HepG2 (cell line): ENCODE results near the gene LSS. TPM values are rescaled to one million over a fixed set of nuclear protein-coding genes. Genes with fewer than 3 reads are reported as not detected.

Experiments used
- ATAC-seq: fragments of 200-7000 bp; cut with Tn5 transposase; 3 replicates; pipeline ENCODE4 v1.9.1; 2020; ENCODE audit warnings: mild to moderate bottlenecking, moderate library complexity
- BruUV-seq: library from RNA; stranded (reverse); fragments of 400-500 nt; replicated peaks from 2 replicates; lab custom pipeline; 2021; lab: Mats Ljungman, UMichigan
- CTCF ChIA-PET: fragments of 300-600 bp; formaldehyde crosslinking; extraction: SDS; loops from one replicate; lab custom pipeline; 2021; ENCODE audit warnings: low total read pairs, inconsistent platforms, low intra/inter-chr PET ratio; lab: Yijun Ruan, JAX
- POLR2A ChIA-PET: fragments of 350-600 bp; sonication (Branson Sonifier 250); formaldehyde crosslinking; loops from one replicate; lab custom pipeline; 2020; ENCODE audit warnings: antibody characterized with exemption, inconsistent platforms; lab: Yijun Ruan, JAX
- DNase-seq: peaks from one replicate; pipeline ENCODE4 v3.0.0-alpha.2; 2015; ENCODE audit warnings: low spot score
- FAIRE-seq: peaks from 3 replicates; lab custom pipeline; 2011; peaks lifted over from hg19 to GRCh38; lab: Jason Lieb, UNC
- H2AFZ ChIP-seq: one replicate; pipeline ENCODE4 v1.6.1; 2011; ENCODE audit warnings: low read length, inconsistent platforms
- H3K27ac ChIP-seq: fragments of 300-600 bp; 3 replicates; pipeline ENCODE4 v1.8.0; 2011; ENCODE audit warnings: mixed run types, mild to moderate bottlenecking, mixed read lengths, low read length, inconsistent platforms; ENCODE audit not compliant: insufficient read depth; ENCODE audit errors: extremely low read length
- H3K27me3 ChIP-seq, 2 experiments: fragments of 200-600 bp in 1 of 2; 2 replicates in 1 of 2; 3 replicates in 1 of 2; pipeline versions ENCODE4 v1.6.0 to v1.8.0; 2011; ENCODE audit warnings: low read length in 2 of 2, mild to moderate bottlenecking in 2 of 2, moderate library complexity in 2 of 2, inconsistent platforms in 1 of 2; ENCODE audit not compliant: insufficient read depth in 2 of 2, control insufficient read depth in 1 of 2
- H3K36me3 ChIP-seq, 2 experiments: fragments of 200-600 bp in 1 of 2; replicated peaks in 1 of 2; 2 replicates in 1 of 2; 3 replicates in 1 of 2; pipeline versions ENCODE4 v1.5.1 to v1.8.0; 2011; ENCODE audit warnings: low read length in 2 of 2, inconsistent platforms in 1 of 2; ENCODE audit not compliant: insufficient read depth in 2 of 2, control insufficient read depth in 1 of 2
- H3K4me1 ChIP-seq: 2 replicates; pipeline ENCODE4 v1.5.1; 2012; ENCODE audit warnings: low read length, inconsistent platforms; ENCODE audit not compliant: insufficient read depth
- H3K4me2 ChIP-seq: 2 replicates; pipeline ENCODE4 v1.6.0; 2011; ENCODE audit warnings: low read depth, low read length, inconsistent platforms
- H3K4me3 ChIP-seq, 3 experiments: fragments of 200-600 bp in 1 of 3; sonication (generic), shearing (Covaris generic) in 1 of 3; replicated peaks in 1 of 3; 2 replicates each; pipeline ENCODE4 v1.5.1; 2011 to 2016; ENCODE audit warnings: low read length in 3 of 3, inconsistent platforms in 2 of 3, low read depth in 2 of 3, mild to moderate bottlenecking in 2 of 3, control low read depth in 1 of 3, mixed read lengths in 1 of 3; ENCODE audit not compliant: insufficient read depth in 1 of 3
- H3K79me2 ChIP-seq: one replicate; pipeline ENCODE4 v1.6.1; 2011; ENCODE audit warnings: low read length, inconsistent platforms; ENCODE audit not compliant: insufficient read depth
- H3K9ac ChIP-seq: 2 replicates; pipeline ENCODE4 v1.6.0; 2011; ENCODE audit warnings: mild to moderate bottlenecking, low read depth, low read length, inconsistent platforms; ENCODE audit not compliant: insufficient read depth
- H3K9me3 ChIP-seq: 2 replicates; pipeline ENCODE4 v1.5.1; 2012; ENCODE audit warnings: mild to moderate bottlenecking, low read length
- H4K20me1 ChIP-seq: 2 replicates; pipeline ENCODE4 v1.6.0; 2011; ENCODE audit warnings: inconsistent platforms, mild to moderate bottlenecking, low read length, moderate library complexity; ENCODE audit not compliant: insufficient read depth
- ESRRA ChIP-seq: sonication (generic); formaldehyde crosslinking; IDR thresholded peaks from 2 replicates; pipeline ENCODE4 v1.5.1; 2020; ENCODE audit warnings: mild to moderate bottlenecking, low read depth, missing genetic modification reagents
- ETV6 ChIP-seq: sonication (generic); formaldehyde crosslinking; conservative IDR thresholded peaks from 2 replicates; pipeline ENCODE4 v1.4.0; 2020; ENCODE audit warnings: missing genetic modification reagents
- IRX3 ChIP-seq: sonication (generic); formaldehyde crosslinking; IDR thresholded peaks from 2 replicates; pipeline ENCODE4 v1.8.1; 2023; ENCODE audit warnings: mild to moderate bottlenecking, low read depth, missing genetic modification reagents, borderline replicate concordance
- MIER3 ChIP-seq: IDR thresholded peaks from 2 replicates; pipeline ENCODE4 v1.6.1; 2016; ENCODE audit warnings: missing compliant biosample characterization, borderline replicate concordance
- MTA3 ChIP-seq: sonication (generic); formaldehyde crosslinking; IDR thresholded peaks from 2 replicates; pipeline ENCODE4 v1.4.0; 2020; ENCODE audit warnings: missing genetic modification reagents
- NAIF1 ChIP-seq: sonication (generic); formaldehyde crosslinking; IDR thresholded peaks from 2 replicates; pipeline ENCODE4 v1.5.0; 2020; ENCODE audit warnings: mild to moderate bottlenecking, missing genetic modification reagents, borderline replicate concordance
- POLR2A ChIP-seq, 2 experiments: IDR thresholded peaks; 2 replicates each; pipeline ENCODE4 v1.6.1; 2011; ENCODE audit warnings: low read depth in 2 of 2, low read length in 2 of 2, mild to moderate bottlenecking in 1 of 2, moderate library complexity in 1 of 2; ENCODE audit not compliant: insufficient read depth in 1 of 2
- RBFOX2 ChIP-seq: fragments of 200-400 bp; formaldehyde crosslinking; IDR thresholded peaks from 2 replicates; pipeline ENCODE4 v1.6.1; 2017; ENCODE audit warnings: low read depth, mild to moderate bottlenecking, low read length
- SRSF1 ChIP-seq: fragments of 200-400 bp; formaldehyde crosslinking; optimal IDR thresholded peaks from 2 replicates; pipeline ENCODE3; 2017; ENCODE audit warnings: mild to moderate bottlenecking, low read depth, low read length, moderate library complexity
- TAF15 ChIP-seq: fragments of 200-400 bp; formaldehyde crosslinking; IDR thresholded peaks from one replicate; pipeline ENCODE4 v1.6.1; 2018; ENCODE audit warnings: mild to moderate bottlenecking, low read depth, low read length; ENCODE audit not compliant: poor library complexity, severe bottlenecking
- ZNF12 ChIP-seq: sonication (generic); formaldehyde crosslinking; IDR thresholded peaks from 2 replicates; pipeline ENCODE4 v1.5.0; 2020; ENCODE audit warnings: missing genetic modification reagents
- ZNF253 ChIP-seq: sonication (generic); formaldehyde crosslinking; IDR thresholded peaks from 2 replicates; pipeline ENCODE4 v1.8.0; 2022; ENCODE audit warnings: mild to moderate bottlenecking, missing genetic modification reagents, borderline replicate concordance
- ZNF335 ChIP-seq: sonication (generic); formaldehyde crosslinking; IDR thresholded peaks from 2 replicates; pipeline ENCODE4 v1.4.0; 2020; ENCODE audit warnings: missing genetic modification reagents
- ZNF775 ChIP-seq: sonication (generic); formaldehyde crosslinking; IDR thresholded peaks from 2 replicates; pipeline ENCODE4 v1.4.0; 2020; ENCODE audit warnings: missing genetic modification reagents, mild to moderate bottlenecking, moderate library complexity, borderline replicate concordance
- WGBS: methylation state at CpG from one replicate; pipeline ENCODE4 v1.1.6; 2017; ENCODE audit warnings: low lambda C conversion rate; 5-methylcytosine and 5-hydroxymethylcytosine counted together
- in situ Hi-C: cut with HindIII; loops from 2 replicates; pipeline ENCODE4 v1.10.0; 2017; ENCODE audit warnings: low pct_unique_long_range_greater_than_20kb; ENCODE audit not compliant: extremely low pct_ligation_motif_present
- intact Hi-C: fragments of 100-400 bp; cut with micrococcal nuclease; formaldehyde crosslinking; loops from one replicate; pipeline ENCODE4 v1.10.0; 2022; ENCODE audit not compliant: unreplicated experiment
- polyA plus RNA-seq, 8 experiments: library from polyadenylated mRNA; depleted of rRNA in 3 of 8; stranded (reverse) in 7 of 8; unstranded in 1 of 8; fragments of >200 nt; fragmentation: Illumina TruSeq in 4 of 8; extraction: Trizol in 4 of 8; gene quantifications; 2 replicates each; pipeline versions ENCODE4 v1.2.1 to v1.2.3, GENCODE V29; 2011 to 2016; ENCODE audit warnings: low read depth in 4 of 8, missing spikeins in 1 of 8, mixed read lengths in 1 of 8; ENCODE audit not compliant: insufficient read depth in 1 of 8
- total RNA-seq, 5 experiments: library from RNA; depleted of rRNA; stranded (reverse); fragments of >200 nt; fragmentation: Illumina TruSeq; extraction: Trizol; gene quantifications; 2 replicates each; pipeline ENCODE4 v1.2.3, GENCODE V29; 2016; ENCODE audit warnings: low read depth in 1 of 5
- TF ChIP-seq, protein P1 (sequence below): sonication (generic); formaldehyde crosslinking; IDR thresholded peaks from 2 replicates; pipeline ENCODE4 v1.4.0; 2020; ENCODE audit warnings: missing genetic modification reagents
- TF ChIP-seq, protein P2 (sequence below): sonication (generic); formaldehyde crosslinking; IDR thresholded peaks from 2 replicates; pipeline ENCODE4 v1.5.1; 2020; ENCODE audit warnings: mild to moderate bottlenecking, missing genetic modification reagents, moderate library complexity
- TF ChIP-seq, protein P3 (sequence below): sonication (generic); formaldehyde crosslinking; IDR thresholded peaks from 2 replicates; pipeline ENCODE4 v1.4.0; 2020; ENCODE audit warnings: mild to moderate bottlenecking, missing genetic modification reagents

The LSS gene
- total and polyA plus RNA-seq, 2 of the 13 experiments (the other 11 are each of a cell fraction or from before 2014, with no cell fraction given) = 72.6 to 113 TPM

DNA sequence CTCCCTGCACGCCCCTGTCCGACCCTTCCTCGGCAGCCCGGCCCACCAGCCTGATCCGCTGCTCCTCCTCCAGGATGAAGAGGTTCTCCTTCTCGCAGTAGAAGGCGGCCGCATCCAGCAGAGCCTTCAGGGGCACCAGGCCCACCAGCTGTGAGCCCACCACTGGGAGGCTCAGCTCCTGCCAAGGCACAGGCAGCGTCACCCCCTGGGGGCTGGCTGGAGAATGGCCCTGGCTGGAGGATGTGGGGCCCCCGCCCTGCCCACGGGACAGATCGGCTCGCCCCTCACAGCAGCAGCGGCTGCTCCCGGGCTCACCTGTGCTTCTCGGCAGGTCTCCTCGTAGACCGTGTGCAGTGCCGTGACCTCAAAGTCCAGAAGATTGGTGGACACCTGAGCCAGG lies 78.5 kb downstream of the LSS start (continued):
- TF ChIP-seq RBFOX2 = peak; percentile 62; the same call in 1 of the 2 replicates
- TF ChIP-seq TAF15 = no peak
- TF ChIP-seq ZNF12 (CRISPR knock-in tag) = peak; percentile 63; the same call in 1 of the 2 replicates
- TF ChIP-seq, protein P1, sequence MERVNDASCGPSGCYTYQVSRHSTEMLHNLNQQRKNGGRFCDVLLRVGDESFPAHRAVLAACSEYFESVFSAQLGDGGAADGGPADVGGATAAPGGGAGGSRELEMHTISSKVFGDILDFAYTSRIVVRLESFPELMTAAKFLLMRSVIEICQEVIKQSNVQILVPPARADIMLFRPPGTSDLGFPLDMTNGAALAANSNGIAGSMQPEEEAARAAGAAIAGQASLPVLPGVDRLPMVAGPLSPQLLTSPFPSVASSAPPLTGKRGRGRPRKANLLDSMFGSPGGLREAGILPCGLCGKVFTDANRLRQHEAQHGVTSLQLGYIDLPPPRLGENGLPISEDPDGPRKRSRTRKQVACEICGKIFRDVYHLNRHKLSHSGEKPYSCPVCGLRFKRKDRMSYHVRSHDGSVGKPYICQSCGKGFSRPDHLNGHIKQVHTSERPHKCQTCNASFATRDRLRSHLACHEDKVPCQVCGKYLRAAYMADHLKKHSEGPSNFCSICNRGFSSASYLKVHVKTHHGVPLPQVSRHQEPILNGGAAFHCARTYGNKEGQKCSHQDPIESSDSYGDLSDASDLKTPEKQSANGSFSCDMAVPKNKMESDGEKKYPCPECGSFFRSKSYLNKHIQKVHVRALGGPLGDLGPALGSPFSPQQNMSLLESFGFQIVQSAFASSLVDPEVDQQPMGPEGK (CRISPR knock-in tag) = 0 out of 2 replicates have a peak, but pooled peaks have one; percentile 22
- no peak for TF ChIP-seq MIER3 (CRISPR knock-in tag)
- TF ChIP-seq IRX3 (CRISPR knock-in tag) = no peak
- no peak for TF ChIP-seq ZNF775
- 0 out of 4 replicates have a peak, but pooled peaks of 1 of the 2 experiments have one; percentile 18 for TF ChIP-seq POLR2A (IDR thresholded peaks at IDR 0.05; ENCODE audit: insufficient read depth in 1 of 2, low read depth in 2 of 2, low read length in 2 of 2)
- TF ChIP-seq, all 625 proteins: peak for 6

DNA sequence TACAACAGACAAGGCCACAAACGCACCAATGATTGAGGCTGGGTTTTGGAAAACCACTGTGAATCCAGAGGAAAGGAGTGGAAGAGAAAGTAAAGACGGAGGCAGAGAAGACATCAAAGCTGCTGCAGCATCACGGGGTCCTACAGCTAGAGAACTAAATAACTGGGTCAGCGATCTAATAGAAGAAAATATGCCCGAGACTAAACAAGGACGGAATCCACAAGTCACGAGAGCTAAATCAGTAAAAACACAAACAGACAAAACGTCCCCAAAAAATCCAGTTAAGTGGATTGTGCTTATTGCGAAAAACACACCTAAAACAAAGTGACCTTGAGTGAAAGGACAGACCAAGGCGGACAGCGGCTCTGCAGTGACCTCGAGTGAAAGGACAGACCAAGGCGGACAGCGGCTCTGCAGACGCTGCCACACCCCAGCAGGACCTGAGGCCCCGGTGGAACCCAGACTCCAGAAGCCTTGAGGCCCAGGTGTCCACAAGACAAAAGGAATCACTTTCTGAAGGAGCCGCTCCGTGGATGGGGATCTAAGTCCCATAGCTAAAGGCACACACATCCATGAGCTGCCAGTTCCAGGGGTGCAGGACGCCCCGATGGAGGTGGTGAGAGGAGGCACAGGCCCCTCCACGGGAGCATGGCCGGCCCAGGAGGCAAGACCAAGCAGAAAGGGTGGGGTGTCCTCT lies 79.2 kb downstream of the LSS start:
- CTCF ChIA-PET = no interaction called here
- H3K27ac ChIP-seq = no peak overlapping the region
- WGBS = 68% methylated on average over 20 of the region's 22 CpGs
- TF ChIP-seq SRSF1 (no peak), ESRRA (CRISPR knock-in tag) (peak; percentile 88), ZNF335 (CRISPR knock-in tag) (no peak), NAIF1 (CRISPR knock-in tag) (no peak), ZNF253 (CRISPR knock-in tag) (no peak), ETV6 (no peak), MTA3 (CRISPR knock-in tag) (no peak)
- TF ChIP-seq, protein P2, sequence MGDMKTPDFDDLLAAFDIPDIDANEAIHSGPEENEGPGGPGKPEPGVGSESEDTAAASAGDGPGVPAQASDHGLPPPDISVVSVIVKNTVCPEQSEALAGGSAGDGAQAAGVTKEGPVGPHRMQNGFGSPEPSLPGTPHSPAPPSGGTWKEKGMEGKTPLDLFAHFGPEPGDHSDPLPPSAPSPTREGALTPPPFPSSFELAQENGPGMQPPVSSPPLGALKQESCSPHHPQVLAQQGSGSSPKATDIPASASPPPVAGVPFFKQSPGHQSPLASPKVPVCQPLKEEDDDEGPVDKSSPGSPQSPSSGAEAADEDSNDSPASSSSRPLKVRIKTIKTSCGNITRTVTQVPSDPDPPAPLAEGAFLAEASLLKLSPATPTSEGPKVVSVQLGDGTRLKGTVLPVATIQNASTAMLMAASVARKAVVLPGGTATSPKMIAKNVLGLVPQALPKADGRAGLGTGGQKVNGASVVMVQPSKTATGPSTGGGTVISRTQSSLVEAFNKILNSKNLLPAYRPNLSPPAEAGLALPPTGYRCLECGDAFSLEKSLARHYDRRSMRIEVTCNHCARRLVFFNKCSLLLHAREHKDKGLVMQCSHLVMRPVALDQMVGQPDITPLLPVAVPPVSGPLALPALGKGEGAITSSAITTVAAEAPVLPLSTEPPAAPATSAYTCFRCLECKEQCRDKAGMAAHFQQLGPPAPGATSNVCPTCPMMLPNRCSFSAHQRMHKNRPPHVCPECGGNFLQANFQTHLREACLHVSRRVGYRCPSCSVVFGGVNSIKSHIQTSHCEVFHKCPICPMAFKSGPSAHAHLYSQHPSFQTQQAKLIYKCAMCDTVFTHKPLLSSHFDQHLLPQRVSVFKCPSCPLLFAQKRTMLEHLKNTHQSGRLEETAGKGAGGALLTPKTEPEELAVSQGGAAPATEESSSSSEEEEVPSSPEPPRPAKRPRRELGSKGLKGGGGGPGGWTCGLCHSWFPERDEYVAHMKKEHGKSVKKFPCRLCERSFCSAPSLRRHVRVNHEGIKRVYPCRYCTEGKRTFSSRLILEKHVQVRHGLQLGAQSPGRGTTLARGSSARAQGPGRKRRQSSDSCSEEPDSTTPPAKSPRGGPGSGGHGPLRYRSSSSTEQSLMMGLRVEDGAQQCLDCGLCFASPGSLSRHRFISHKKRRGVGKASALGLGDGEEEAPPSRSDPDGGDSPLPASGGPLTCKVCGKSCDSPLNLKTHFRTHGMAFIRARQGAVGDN (CRISPR knock-in tag) = peak; percentile 54
- TF ChIP-seq, protein P3, sequence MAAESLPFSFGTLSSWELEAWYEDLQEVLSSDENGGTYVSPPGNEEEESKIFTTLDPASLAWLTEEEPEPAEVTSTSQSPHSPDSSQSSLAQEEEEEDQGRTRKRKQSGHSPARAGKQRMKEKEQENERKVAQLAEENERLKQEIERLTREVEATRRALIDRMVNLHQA (CRISPR knock-in tag) = no peak

More for the DNA sequence above, 79.2 kb downstream of the LSS start:
- peak; percentile 30 for DNase-seq
- peaks cover 9% of the 10 kb centered on the region; the same call in 1 of the 2 replicates for H4K20me1 ChIP-seq
- H3K4me1 ChIP-seq = peaks cover 55% of the 10 kb centered on the region
- ATAC-seq = no peak
- BruUV-seq = no TSS peak
- H3K79me2 ChIP-seq = peaks cover 12% of the 10 kb centered on the region
- intact Hi-C loops (loop anchor here (5.0 kb wide), 2 partner anchors 173 to 177 kb away; partner anchors contain the start of genes C21orf58 and PCNT), in situ Hi-C loops (no loop called here)
- H3K4me3 ChIP-seq = no peak overlapping the region; a peak in 1 of 6 replicates
- peak; percentile 47 for FAIRE-seq
- H2AFZ ChIP-seq = no peak overlapping the region
- H3K4me2 ChIP-seq = no peak overlapping the region
- H3K36me3 ChIP-seq = peaks cover 4 to 27% of the 10 kb centered on the region in 2 experiments; a peak in 4 of 5 replicates
- H3K9ac ChIP-seq = no peak overlapping the region
- H3K9me3 ChIP-seq = no peaks in the 10 kb centered on the region
- POLR2A ChIA-PET = no interaction called here
- H3K27me3 ChIP-seq = no peaks in the 10 kb centered on the region; a peak in 1 of 5 replicates
